Activated CD8-positive, alpha-beta T cell treated with anti-CD3 and anti-CD28 coated beads for 36 hours (primary cell): ENCODE measurements around the gene HPGDS. TPM values are rescaled to one million over a fixed set of nuclear protein-coding genes. Genes with fewer than 3 reads are reported as not detected.
"Not testable (repeated sequence)": the region's sequence is repeated elsewhere in the genome, so short reads cannot be mapped to it uniquely, and the experiment has no call there.

Experiments used
- ATAC-seq: fragments of 200-7000 bp; cut with Tn5 transposase; one replicate; pipeline ENCODE4 v1.10.0; 2021; ENCODE audit warnings: mild to moderate bottlenecking, moderate library complexity
- CTCF ChIA-PET: fragments of 350-600 bp; sonication (Branson Sonifier 250); formaldehyde crosslinking; loops from one replicate; lab custom pipeline; 2021; ENCODE audit warnings: antibody characterized with exemption; lab: Charles Lee
- POLR2A ChIA-PET: fragments of 350-600 bp; sonication (Branson Sonifier 250); formaldehyde crosslinking; loops from one replicate; lab custom pipeline; 2021; ENCODE audit warnings: antibody characterized with exemption; lab: Charles Lee
- DNase-seq: peaks from one replicate; pipeline ENCODE4 v3.0.0-alpha.2; 2020
- H3K27ac Mint-ChIP-seq: one replicate; pipeline ENCODE4 v1.8.0; 2021; ENCODE audit warnings: mild to moderate bottlenecking, mixed read lengths
- H3K27me3 Mint-ChIP-seq: one replicate; pipeline ENCODE4 v1.8.0; 2021; ENCODE audit warnings: mixed read lengths
- H3K36me3 Mint-ChIP-seq: one replicate; pipeline ENCODE4 v1.8.0; 2021; ENCODE audit warnings: low read depth, mixed read lengths
- H3K4me1 Mint-ChIP-seq: one replicate; pipeline ENCODE4 v1.8.0; 2021; ENCODE audit warnings: low read depth, mixed read lengths
- H3K4me3 Mint-ChIP-seq: one replicate; pipeline ENCODE4 v1.8.0; 2021; ENCODE audit warnings: mild to moderate bottlenecking, moderate library complexity, mixed read lengths
- H3K9me3 Mint-ChIP-seq: one replicate; pipeline ENCODE4 v1.8.0; 2021; ENCODE audit warnings: mixed read lengths
- intact Hi-C: fragments of 100-400 bp; cut with micrococcal nuclease; formaldehyde crosslinking; loops from one replicate; pipeline ENCODE4 v1.10.0; 2022
- total RNA-seq, 2 experiments: library from RNA; stranded (reverse); gene quantifications; one replicate each; pipeline ENCODE4 v1.2.3, GENCODE V29; 2021
- TF ChIP-seq, protein P1 (sequence below): fragments of 200-600 bp; IDR thresholded peaks from one replicate; pipeline ENCODE4 v1.8.0; 2022; ENCODE audit warnings: antibody characterized with exemption, mild to moderate bottlenecking

Gene HPGDS
- total RNA-seq, 2 experiments from 2014 or later = not detected

DNA sequence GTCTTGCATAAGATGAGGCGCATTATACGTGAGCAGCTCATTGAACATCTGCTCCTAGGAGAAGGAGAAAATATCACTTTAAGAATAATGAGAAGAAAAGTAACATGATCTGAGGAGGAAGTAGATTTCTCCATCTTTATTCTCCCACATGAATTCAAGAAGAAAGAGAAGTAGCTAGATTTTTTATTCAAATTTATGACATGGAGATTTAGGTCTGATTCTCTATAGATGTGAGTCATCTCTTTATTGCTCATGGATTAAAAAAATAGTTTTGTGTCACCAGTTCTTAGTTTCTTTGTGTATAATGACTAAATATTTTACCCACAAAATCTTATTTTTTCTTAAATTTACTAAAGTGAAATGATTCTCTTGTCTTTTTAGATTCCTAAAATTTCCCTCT is 40.4 kb downstream of the HPGDS start:
- ChIA-PET POLR2A (interaction anchor here (1.1 kb wide), 1 partner anchor 35 kb away, joined by 3 read pairs; no protein-coding TSS in a partner anchor), CTCF (interaction anchor here (0.8 to 1.1 kb wide), 4 partner anchors 51 to 105 kb away, joined by 3 to 4 read pairs (median 3); no protein-coding TSS in a partner anchor)
- Mint-ChIP-seq H3K9me3 (no peaks in the 10 kb centered on the region), H3K4me3 (no peak overlapping the region), H3K27ac (no peak overlapping the region), H3K36me3 (no peaks in the 10 kb centered on the region), H3K27me3 (no peaks in the 10 kb centered on the region), H3K4me1 (no peaks in the 10 kb centered on the region)
- TF ChIP-seq, protein P1, sequence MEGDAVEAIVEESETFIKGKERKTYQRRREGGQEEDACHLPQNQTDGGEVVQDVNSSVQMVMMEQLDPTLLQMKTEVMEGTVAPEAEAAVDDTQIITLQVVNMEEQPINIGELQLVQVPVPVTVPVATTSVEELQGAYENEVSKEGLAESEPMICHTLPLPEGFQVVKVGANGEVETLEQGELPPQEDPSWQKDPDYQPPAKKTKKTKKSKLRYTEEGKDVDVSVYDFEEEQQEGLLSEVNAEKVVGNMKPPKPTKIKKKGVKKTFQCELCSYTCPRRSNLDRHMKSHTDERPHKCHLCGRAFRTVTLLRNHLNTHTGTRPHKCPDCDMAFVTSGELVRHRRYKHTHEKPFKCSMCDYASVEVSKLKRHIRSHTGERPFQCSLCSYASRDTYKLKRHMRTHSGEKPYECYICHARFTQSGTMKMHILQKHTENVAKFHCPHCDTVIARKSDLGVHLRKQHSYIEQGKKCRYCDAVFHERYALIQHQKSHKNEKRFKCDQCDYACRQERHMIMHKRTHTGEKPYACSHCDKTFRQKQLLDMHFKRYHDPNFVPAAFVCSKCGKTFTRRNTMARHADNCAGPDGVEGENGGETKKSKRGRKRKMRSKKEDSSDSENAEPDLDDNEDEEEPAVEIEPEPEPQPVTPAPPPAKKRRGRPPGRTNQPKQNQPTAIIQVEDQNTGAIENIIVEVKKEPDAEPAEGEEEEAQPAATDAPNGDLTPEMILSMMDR = no peak
- DNase-seq (no peak), ATAC-seq (no peak)
- intact Hi-C loops = no loop called here

DNA sequence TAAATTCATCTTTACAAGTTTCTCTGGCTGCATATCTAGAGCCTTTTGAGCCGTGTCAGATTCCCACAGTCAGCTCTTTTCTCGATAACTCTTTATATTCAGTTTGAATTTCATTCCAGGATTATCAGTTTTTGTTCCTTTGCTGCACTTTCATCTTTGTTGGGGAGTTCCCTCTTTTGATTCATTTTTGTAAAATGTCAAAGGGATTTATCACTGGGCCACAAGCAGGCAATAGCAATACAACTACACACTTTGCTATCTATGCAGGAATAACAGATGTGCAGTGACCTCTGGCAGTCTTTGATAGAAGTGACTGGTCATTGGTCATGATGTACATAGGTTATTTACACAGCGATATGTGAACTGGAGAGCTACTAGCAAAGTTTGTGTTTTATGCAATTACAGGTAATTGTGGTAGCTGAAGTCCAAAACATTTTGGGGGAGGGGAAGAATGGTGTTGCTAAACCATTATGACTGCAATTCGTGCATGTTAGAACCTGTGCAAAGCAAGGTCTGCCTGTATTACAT is 43.8 kb downstream of the HPGDS start:
- H3K9me3 Mint-ChIP-seq = no peaks in the 10 kb centered on the region
- ChIA-PET CTCF (interaction anchor here (1.8 kb wide), 1 partner anchor 108 kb away, joined by 5 read pairs; no protein-coding TSS in a partner anchor), POLR2A (no interaction called here)
- H3K4me3 Mint-ChIP-seq = no peak overlapping the region
- no peaks in the 10 kb centered on the region for H3K27me3 Mint-ChIP-seq
- H3K27ac Mint-ChIP-seq = no peak overlapping the region
- intact Hi-C loops = no loop called here
- no peaks in the 10 kb centered on the region for H3K4me1 Mint-ChIP-seq
- DNase-seq = no peak
- TF ChIP-seq, protein P1 = no peak
- H3K36me3 Mint-ChIP-seq = no peaks in the 10 kb centered on the region
- ATAC-seq = no peak

DNA sequence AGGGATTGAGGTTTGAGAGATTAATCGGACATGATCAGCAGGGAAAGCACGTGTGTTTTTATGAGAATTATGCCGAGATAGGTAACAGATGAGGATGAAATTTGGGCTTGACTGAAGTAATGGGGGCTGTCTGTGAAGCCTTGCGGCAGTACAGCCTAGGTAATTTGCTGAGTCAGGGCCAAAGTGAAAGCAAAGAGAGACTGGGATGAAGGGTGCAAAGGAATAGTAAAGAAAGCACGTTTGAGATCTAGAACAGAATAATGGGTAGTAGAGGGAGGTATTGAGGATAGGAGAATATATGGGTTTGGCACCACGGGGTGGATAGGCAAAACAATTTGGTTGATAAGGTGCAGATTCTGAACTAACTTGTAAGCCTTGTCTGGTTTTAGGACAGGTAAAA is 47.2 kb downstream of the HPGDS start:
- H3K36me3 Mint-ChIP-seq = peaks cover 14% of the 10 kb centered on the region
- ATAC-seq, H3K4me1 Mint-ChIP-seq, H3K27me3 Mint-ChIP-seq, H3K9me3 Mint-ChIP-seq, DNase-seq, H3K27ac Mint-ChIP-seq, POLR2A ChIA-PET, CTCF ChIA-PET, intact Hi-C loops, H3K4me3 Mint-ChIP-seq: not testable (repeated sequence)

DNA sequence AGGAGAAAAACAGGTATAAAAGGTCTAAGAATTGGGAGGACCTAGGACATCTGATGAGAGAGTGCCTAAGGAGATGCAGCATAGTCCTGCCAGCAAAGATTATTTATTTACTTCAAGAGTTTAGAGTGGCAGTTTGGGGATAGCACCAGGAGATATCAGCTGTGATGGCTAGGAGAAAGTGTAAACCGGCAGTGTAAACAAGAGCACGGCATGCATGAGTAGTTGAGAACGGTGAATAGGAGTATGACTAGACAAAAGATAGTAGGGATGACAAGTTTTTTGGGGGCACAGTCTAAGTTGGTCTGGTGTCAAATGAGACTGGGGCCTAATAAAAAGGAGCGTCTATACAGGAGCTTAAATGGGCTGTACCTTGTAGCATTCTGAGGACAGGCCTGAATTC is 48.7 kb downstream of the HPGDS start:
- intact Hi-C loops, H3K9me3 Mint-ChIP-seq, H3K27ac Mint-ChIP-seq, ATAC-seq, DNase-seq, H3K27me3 Mint-ChIP-seq, H3K4me1 Mint-ChIP-seq, H3K4me3 Mint-ChIP-seq, CTCF ChIA-PET, POLR2A ChIA-PET: not testable (repeated sequence)
- H3K36me3 Mint-ChIP-seq = peaks cover 19% of the 10 kb centered on the region

DNA sequence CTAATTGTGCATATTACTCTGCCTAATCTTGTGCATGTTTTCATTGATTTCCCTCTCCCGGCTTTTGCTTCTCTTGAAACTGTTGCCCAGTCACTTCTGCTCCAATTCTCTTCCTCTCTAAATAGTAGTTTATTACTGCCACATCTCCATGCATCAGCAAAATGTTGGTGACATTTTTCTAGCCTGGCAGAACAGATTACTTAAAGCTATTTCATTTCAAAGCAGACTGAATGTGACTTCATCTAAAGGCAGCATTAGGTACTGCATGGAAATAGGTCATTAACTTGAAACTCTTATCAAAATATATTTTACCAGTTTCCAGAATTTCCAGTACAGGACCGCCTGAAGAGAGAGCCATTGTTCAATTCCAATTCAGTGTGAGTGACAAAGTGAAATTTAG is 52.4 kb downstream of the HPGDS start:
- no peak for ATAC-seq
- Mint-ChIP-seq H3K4me3 (no peak overlapping the region), H3K27ac (no peak overlapping the region), H3K36me3 (peaks cover 33% of the 10 kb centered on the region), H3K27me3 (no peaks in the 10 kb centered on the region), H3K9me3 (no peaks in the 10 kb centered on the region), H3K4me1 (no peaks in the 10 kb centered on the region)
- POLR2A ChIA-PET = no interaction called here
- TF ChIP-seq, protein P1 = no peak
- CTCF ChIA-PET = no interaction called here
- intact Hi-C loops = no loop called here
- no peak for DNase-seq

DNA sequence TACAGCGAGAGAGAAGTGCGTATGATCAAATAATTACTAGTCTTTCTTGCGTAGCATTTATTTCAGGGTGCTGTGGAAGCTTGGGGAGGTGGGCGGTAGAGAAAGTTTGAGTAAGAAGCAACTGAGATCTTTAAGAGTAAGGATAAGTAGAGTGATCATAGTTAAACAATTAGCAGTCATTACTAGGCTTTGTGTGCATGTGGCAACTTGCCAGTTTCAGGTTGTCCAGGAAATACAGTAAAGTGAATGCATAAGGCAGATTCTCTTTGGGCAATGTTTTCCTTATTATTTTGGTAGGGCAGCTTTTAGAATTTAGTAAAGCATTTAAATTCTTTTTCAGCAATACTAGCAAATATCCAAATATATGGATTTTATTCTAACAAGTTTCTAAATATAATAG is 57.0 kb downstream of the HPGDS start:
- intact Hi-C loops = no loop called here

More for the DNA sequence above, 57.0 kb downstream of the HPGDS start:
- no peak for DNase-seq
- Mint-ChIP-seq H3K27ac (no peak overlapping the region), H3K36me3 (peaks cover 43% of the 10 kb centered on the region), H3K4me1 (no peaks in the 10 kb centered on the region), H3K9me3 (no peaks in the 10 kb centered on the region), H3K27me3 (no peaks in the 10 kb centered on the region), H3K4me3 (no peak overlapping the region)
- ChIA-PET POLR2A (no interaction called here), CTCF (no interaction called here)
- no peak for ATAC-seq
- TF ChIP-seq, protein P1 = no peak
